Glomerular visceral epithelial cell (primary cell): ENCODE data around the gene PGS1.

Source experiments
- DNase-seq: peaks from one replicate; pipeline ENCODE4 v3.0.0-alpha.2; 2016; ENCODE audit errors: extremely low spot score

Gene PGS1

GRCh38 chr17:78426293-78426879 lies 47.9 kb downstream of the PGS1 start:
- DNase-seq = no peak

GRCh38 chr17:78427140-78427539 lies 48.7 kb downstream of the PGS1 start:
- no peak for DNase-seq

GRCh38 chr17:78428025-78428575 lies 49.7 kb downstream of the PGS1 start:
- no peak for DNase-seq

GRCh38 chr17:78428836-78429617 lies 50.6 kb downstream of the PGS1 start:
- no peak for DNase-seq

- DNase-seq = no peak
Measured at GRCh38 chr17:78429618-78429995, 51.2 kb downstream of the PGS1 start.

GRCh38 chr17:78430892-78431691 lies 52.6 kb downstream of the PGS1 start:
- no peak for DNase-seq

- DNase-seq = no peak
Measured at GRCh38 chr17:78431692-78431958, 53.2 kb downstream of the PGS1 start.

GRCh38 chr17:78432226-78433012 lies 54.0 kb downstream of the PGS1 start:
- DNase-seq = no peak

- no peak for DNase-seq
Measured at GRCh38 chr17:78433013-78433727, 54.7 kb downstream of the PGS1 start.

GRCh38 chr17:78433780-78434335 lies 55.4 kb downstream of the PGS1 start:
- DNase-seq = no peak

- no peak for DNase-seq
Measured at GRCh38 chr17:78434455-78435329, 56.2 kb downstream of the PGS1 start.

- DNase-seq = no peak
Measured at GRCh38 chr17:78435330-78436005, 57.0 kb downstream of the PGS1 start.

- DNase-seq = no peak
Measured at GRCh38 chr17:78437508-78438169, 59.2 kb downstream of the PGS1 start.

GRCh38 chr17:78438271-78438691 lies 59.8 kb downstream of the PGS1 start:
- DNase-seq = no peak

- no peak for DNase-seq
Measured at GRCh38 chr17:78438694-78439325, 60.4 kb downstream of the PGS1 start.

- DNase-seq = no peak
Measured at GRCh38 chr17:78441271-78441971, 63.0 kb downstream of the PGS1 start.

- DNase-seq = no peak
Measured at GRCh38 chr17:78442648-78443218, 64.3 kb downstream of the PGS1 start.
